Measurements from ENCODE around the gene VPS26A.

VPS26A gene

DNA sequence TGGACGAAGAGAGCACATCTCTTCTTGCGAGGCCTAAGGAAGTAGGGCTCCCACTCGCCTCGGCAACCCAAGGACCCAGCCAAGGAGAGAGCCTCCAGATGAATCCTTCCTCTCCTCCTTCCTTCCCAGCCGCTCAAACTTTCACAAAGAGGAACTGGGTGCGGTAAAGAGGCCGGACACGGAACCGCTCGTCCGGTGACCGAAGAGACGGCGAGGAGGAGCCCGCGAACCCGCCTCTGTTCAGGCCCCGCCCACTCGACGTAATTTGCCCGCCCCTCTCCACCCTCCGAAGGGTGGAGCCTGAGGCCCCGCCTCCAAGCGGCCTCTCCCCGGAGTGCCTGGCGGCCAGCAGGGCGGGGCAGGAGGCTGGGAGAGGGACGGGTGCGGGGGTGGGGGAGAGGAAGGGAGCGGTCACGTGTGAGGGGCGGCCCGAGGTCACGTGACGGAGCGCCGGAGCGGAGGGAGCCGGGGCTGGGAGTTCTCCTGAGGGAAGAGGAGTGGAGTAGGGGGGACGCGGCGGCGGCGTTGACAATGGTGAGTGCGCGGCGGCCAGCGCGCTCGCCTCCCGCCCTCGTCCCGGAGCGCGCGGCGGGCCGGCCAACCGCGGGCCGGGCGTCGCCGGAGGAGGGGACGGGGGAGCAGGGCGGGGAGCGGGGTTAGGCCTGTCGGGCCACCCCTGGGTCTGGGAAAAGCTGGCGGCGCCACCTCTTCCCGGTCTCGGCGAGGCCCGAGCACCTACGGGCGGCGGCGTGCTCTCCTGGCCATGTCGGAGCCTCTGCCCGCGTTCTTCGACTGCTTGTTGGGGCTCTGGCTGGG, at the start of gene VPS26A:
VPS26A (plus strand) TSS at position 432 of the 816 bp plus-strand sequence; CDS start at position 532, 100 bp downstream.
- in situ Hi-C loops (cut with HindIII; ENCODE audit: low sequenced_read_pairs) = no loop called here

DNA sequence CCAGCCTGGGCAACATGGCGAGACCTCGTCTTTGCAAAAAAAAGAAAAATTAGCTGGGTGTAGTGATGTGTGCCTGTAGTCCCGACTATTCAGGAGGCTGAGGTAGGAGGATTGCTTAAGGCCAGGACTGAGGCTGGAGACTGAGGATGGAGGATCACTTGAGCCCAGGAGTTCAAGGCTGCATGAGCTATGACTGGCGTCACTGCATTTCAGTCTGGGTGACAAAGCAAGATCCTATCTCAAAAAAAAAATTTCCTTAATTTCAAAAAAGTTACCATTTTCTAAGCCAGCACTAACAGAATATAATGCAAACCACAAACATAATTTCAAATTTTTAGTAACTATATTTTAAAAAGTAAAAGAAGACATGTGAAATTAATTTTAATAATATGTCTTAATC, 49.4 kb upstream of the VPS26A start:
- in situ Hi-C loops (cut with HindIII; ENCODE audit: low sequenced_read_pairs) = no loop called here

DNA sequence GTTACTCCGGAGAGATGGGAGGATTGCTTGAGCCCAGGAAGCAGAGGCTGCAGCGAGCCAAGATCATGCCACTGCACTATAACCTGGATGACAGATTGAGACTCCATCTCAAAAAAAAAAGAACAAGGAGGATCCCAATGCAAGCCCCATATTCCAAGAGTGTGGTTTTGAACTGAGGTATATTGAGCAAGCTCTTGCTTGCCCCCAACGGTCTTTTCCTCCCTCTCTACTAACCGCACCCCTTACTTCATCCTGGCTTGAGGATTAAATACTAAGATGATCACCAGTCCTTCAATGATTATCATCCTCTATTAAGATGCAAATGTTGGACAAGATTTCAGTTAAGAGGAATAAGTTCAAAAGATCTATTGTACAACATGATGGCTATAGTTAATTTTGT, 48.5 kb upstream of the VPS26A start:
- in situ Hi-C loops (cut with HindIII; ENCODE audit: low sequenced_read_pairs) = no loop called here

DNA sequence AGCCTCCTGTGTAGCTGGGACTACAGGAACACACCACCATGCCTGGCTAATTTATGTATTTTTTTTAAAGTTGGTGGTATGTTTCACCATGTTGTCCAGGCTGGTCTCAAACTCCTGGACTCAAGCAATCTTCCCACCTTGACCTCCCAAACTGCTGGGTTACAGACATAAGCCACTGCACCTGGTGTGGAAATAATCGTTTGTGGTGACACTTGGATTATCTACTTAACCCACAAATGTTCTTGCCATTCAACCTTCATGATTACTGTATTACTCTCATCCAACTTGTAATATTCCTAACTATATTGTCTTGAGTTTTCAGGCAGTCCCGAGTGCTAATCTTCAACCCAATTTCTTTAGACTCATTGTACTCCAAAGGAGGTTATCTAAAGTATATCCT, 45.7 kb upstream of the VPS26A start:
- in situ Hi-C loops (cut with HindIII; ENCODE audit: low sequenced_read_pairs) = no loop called here

DNA sequence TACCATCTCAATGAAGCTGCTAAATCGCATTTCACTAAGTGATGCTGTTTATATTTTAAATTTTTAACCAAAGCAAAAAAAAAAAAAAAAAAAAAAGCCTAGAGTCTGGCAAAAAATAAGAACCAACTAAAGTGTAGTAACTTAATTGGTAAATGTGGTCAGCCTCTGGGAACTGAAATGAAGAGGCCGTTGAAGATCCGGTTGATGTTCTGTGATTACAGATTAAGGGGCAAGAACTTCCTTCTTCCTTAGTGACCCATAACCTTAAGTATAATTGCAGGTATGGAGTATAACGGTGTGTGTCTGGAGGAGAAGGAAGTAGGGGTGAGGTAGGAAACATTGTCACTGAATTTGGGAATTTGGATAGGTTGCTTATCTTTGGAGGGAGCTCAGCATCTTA, 43.8 kb upstream of the VPS26A start:
- in situ Hi-C loops (cut with HindIII; ENCODE audit: low sequenced_read_pairs) = no loop called here

DNA sequence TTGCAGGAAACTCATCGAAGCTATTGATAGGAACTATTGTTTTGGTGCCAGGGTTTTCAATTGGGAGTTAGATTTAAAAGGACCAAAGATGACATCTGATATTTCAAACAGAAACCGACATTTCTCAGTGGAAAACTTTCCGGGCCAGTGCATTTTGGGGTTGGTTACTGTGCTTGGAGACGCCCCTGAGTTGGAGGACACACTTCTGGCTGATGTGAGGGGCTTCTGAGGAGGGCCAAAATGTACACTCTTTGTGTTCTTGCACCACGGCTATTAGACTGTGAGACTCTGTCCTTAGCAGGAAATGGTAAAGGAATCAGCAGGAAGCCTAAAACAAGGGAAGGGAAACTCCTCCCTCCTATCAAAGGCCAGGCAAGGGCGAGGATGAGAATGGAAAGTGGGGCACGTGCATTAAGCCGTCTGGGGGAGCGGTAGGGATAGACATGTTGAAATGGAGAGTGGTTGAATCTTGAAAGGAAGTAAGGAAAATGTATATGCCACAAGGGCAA, 37.9 kb upstream of the VPS26A start:
- in situ Hi-C loops (cut with HindIII; ENCODE audit: low sequenced_read_pairs) = no loop called here

DNA sequence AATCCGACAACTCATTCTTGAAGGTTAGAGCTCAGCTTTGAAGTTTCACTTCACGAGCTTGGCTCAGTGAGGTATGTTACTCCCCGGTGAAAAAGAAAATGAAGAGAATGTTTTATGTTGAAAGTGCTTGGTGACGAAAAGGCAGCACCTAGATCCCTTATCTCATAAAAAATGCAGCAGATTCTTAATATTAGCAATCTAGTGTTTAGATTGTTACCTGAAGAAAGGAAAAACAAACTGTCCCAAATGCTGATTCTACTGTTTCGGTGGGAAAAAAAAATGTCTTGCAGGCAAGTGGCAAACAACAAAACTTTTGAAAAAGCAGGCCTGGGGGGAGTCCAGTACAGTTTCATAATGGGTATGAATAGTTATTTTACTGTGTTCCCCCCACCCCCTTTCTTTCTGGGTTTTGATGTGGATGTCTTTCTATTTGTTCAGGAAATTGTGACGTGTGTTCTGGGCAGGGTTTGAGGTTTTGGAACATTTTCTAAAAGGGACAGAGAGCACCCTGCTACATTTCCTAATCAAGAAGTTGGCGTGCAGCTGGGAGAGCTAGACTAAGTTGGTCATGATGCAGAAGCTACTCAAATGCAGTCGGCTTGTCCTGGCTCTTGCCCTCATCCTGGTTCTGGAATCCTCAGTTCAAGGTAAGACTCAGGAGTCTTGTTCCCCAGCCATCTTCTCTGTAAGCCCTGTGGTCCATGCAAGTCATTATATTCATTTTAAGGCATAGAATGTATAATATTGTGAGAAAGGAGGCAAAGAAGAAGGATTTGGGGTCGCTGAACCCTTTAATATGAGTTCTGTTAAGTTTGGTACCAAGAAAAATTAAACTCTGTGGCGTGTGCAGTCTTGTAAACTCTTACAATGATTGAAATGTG, 36.1 kb upstream of the VPS26A start, which contains the start of gene SRGN:
SRGN (plus strand) TSS at position 514 of the 881 bp plus-strand sequence; CDS start at position 569, 55 bp downstream.
- in situ Hi-C loops (cut with HindIII; ENCODE audit: low sequenced_read_pairs) = no loop called here

DNA sequence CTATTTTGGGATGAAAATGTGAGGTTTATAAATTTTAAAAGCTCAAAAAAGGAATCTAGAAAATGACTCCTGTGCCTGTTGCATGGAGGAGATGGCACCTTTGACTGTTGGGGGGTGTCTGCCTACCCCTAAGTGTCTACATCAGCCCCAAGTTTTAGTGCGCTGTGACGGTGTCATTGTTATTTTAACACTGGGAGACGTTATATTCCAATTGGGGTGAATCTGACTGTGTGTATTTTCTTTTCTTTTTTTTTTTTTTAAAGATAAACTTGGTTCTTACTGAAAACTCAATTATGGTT, 35.6 kb upstream of the VPS26A start:
- in situ Hi-C loops (cut with HindIII; ENCODE audit: low sequenced_read_pairs) = no loop called here

DNA sequence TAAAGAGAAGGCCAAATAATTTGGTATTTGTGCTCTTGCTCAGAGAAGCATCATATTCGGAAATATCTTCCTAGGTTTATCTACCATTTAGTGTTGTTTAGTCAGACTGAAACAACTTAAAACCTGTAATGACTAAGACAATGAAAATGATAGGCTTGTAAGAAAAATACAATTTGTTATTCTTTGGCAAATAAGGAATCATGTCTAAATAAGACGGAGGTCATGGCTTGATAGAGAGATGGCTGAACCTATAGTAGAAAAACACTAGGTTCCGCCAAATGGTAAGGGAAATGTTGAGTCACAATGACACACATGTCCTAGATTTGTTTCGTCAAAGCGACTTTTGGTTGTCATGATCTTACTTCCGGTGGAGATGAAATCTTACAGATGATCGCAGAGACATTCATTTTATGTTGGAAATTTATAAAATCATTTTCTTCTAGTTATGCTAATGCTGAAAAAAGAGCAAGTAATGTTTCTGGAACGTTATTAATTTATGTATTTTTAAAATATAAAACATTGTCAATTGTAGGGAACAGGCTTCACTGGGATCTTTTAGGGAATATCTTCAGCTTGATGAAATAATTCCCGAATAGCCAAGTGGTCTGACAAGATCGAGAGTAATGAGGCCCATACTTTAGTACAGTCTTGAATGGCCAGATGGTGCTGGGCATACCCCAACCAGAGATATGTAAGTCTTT, 35.0 kb upstream of the VPS26A start:
- in situ Hi-C loops (cut with HindIII; ENCODE audit: low sequenced_read_pairs) = no loop called here

DNA sequence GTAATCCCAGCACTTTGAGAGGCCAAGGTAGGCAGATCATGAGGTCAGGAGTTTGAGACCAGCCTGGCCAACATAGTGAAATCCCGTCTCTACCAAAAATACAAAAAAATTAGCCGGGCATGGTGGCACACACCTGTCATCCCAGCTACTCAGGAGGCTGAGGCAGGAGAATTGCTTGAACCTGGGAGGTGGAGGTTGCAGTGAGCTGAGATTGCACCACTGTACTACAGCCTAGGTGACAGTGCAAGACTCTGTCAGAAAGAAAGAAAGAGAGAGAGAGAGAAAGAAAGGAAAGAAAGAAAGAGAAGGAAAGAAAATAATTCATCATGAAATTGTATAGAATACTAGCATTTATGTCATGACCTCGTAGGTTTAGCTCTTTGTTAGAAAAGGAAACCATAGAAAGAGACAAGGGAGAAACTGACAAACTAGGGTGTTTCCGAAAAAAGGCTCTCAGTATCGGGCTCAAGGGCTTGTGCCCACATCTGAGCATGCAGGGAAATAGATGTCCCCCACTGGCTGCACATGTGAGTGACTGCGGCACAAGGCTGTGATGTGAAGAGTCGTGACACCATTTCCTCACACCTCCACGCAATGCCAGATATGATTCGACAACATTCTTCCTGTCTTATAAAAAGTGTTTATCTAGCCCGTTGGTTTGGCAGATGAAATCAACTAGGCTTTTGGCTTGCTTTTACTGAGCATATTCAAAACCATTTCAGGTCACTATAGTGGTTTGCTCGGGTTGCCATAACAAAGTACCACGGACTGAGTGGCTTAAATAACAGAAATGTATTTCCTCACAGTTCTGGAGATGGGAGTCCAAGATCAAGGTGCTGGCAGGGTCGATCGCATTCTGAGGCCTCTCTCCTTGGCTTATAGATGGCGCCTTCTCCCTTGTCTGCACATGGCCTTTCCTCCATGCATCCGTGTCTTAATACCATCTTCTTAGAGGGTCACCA, 34.1 kb upstream of the VPS26A start:
- in situ Hi-C loops (cut with HindIII; ENCODE audit: low sequenced_read_pairs) = loop anchor here (5.0 kb wide), 1 partner anchor 78 kb away; no protein-coding TSS in a partner anchor

DNA sequence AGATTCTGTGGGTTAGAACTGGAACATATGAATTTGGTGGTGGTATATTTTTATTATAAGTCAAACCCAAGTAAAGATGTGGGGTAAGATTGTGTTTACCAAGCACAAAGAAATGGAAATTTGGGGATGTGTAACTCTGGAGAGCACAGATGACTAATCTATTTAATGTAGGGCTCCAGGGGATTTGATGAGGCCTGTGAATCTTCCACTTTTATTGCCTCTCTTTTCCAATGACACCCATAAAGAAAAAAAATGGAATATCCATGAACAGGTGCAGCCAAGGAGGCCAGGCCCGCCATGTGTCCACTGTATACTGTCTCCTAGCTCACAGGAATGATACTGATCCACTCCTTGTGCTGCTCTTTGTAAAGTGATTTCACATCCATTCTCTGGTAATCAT, 33.3 kb upstream of the VPS26A start:
- in situ Hi-C loops (cut with HindIII; ENCODE audit: low sequenced_read_pairs) = loop anchor here (5.0 kb wide), 1 partner anchor 78 kb away; no protein-coding TSS in a partner anchor

DNA sequence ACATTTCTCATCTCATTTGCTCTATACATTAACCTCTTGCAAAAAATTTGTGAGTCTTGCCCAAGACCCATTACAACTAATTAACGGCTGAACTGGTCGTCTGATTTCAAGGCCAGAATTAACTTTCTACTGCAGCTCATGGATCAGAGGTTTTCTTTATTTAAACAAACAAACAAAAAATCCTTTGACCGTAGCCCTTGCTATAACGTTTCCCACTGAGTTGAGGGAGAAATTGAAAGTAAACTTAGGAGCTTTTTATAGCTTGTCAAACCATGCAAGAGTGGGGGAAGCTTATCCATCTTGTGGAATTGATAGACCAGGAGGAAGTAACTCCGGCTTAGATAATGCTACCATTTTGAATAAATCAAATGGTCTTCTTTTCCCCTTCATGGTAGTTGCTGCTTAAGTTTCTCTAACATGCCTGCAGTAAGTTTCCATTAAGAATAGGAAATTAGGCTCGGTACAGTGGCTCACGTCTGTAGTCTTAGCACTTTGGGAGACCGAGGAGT, 32.8 kb upstream of the VPS26A start:
- in situ Hi-C loops (cut with HindIII; ENCODE audit: low sequenced_read_pairs) = loop anchor here (5.0 kb wide), 1 partner anchor 79 kb away; no protein-coding TSS in a partner anchor

DNA sequence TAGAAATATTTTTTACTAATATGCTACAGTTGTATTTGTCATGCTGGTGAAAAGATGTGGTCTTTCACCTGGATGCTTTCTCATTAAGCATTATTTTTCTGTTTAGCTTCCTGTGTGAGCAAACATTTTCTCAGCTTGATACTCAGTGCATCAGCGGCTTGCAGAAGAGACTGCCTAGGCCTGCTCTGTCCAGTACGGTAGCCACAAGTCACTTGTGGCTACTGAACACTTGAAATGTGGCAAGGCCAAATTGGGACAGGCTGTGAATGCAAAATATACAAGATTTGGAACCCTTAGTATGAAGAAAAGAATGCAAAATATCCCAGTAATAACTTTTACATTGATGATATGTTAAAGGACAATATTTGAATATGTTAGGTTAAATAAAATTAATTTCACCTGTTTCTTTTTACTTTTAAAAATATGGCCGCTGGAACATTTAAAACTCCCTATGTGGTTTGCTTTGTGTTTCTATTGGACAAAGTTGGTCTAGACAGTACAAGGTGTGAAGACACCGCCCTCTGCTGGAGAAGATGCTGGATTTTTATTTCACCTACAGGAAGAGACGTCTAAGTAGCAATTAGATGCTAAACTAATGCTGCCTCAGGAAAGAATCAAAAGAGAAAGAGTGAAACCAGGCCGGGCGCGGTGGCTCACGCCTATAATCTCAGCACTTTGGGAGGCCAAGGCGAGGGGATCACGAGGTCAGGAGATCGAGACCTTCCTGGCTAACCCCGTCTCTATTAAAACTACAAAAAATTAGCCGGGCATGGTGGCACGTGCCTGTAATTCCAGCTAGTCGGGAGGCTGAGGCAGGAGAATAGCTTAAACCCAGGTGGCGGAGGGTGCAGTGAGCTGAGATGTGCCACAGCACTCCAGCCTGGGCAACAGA, 30.8 kb upstream of the VPS26A start:
- in situ Hi-C loops (cut with HindIII; ENCODE audit: low sequenced_read_pairs) = loop anchor here (5.0 kb wide), 1 partner anchor 81 kb away; no protein-coding TSS in a partner anchor

DNA sequence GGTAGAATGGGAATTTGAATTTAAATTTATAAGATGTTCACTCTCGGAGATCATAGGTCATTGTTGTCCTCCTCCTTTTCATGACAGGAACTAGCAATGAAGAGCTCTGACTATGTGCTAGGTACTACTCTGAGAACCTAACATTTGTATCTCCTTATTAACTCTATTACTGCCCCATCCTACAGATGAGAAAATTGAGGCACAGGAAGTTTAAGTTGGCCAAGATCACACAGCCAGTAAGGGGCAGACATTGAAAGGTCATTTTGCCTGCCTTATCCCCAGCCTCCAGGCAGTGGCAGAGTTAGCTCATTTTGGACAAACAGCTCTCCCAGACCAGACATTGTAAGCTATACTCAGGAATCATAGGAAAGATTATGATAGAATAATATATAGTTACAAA, 30.0 kb upstream of the VPS26A start:
- in situ Hi-C loops (cut with HindIII; ENCODE audit: low sequenced_read_pairs) = loop anchor here (5.0 kb wide), 1 partner anchor 82 kb away; no protein-coding TSS in a partner anchor

DNA sequence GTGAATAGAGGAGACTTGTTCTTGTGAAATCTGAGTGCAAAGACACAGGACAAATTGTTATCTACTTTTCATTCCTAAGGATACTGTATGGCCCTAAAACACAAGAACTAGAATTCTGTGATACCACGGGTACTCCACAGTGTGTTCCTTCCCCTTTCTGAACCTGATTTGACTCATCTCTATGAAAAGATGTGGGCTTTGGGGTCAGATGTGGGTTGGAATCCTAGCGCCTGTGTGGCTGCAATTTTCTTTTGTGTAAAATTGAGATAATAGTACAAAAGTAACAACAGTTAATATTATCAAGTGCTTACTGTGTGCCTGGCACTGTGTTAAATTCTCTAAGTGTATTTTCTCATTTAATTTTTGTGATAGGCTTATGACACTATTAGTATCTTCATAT, 27.9 kb upstream of the VPS26A start:
- in situ Hi-C loops (cut with HindIII; ENCODE audit: low sequenced_read_pairs) = no loop called here

DNA sequence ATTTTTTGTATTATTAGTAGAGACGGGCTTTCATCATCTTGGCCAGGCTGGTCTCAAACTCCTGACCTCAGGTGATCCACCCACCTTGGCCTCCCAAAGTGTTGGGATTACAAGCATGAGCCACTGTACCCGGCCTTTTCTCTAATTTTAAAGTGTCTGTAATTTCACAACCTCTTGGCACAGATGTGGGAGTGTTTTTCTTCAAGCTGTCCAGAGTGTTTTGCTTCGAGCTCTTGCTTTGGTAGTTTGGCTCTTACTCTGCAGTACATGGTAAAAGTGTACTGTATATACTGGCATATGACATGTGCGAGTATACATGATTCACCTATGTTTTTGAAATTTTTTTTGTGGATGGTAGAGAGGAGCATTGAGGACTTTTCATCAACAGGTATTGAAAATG, 26.2 kb upstream of the VPS26A start:
- in situ Hi-C loops (cut with HindIII; ENCODE audit: low sequenced_read_pairs) = no loop called here

DNA sequence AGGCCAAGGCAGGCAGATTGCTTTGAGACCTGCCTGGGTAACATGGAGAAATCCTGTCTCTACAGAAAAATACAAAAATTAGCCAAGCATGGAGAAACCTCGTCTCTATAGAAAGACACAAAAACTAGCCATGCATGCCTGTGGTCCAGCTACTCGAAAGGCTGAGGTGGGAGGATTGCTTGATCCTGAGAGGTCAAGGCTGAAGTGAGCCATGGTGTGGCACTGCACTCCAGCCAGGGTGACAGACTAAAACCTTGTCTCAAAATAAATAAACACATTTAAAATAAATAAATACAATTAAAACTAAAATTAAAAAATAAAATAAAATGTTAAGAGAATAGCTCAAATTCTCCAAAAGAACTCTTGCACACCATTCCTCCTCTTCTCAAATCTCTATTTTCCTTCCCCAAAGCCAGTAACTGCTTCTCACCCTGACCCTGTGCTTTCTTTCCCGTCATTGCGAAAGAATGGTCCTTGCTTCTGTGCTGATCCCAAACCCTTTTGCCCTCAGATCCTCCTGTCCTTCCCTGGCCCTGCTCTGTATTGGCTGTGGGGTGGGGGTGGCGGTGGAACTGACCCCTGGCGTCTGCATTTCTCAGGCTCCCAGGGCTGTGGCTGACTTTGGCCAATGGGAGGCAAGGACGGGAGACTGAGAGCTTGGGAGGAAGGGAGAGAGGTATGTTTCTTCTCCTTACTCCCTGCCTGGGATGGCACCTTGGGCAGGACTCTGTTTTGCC, 23.7 kb upstream of the VPS26A start:
- in situ Hi-C loops (cut with HindIII; ENCODE audit: low sequenced_read_pairs) = loop anchor here (5.0 kb wide), 1 partner anchor 63 kb away; no protein-coding TSS in a partner anchor

Data from endothelial cell of hepatic sinusoid (primary cell).